ENCODE data around the gene CERT1. TPM values are rescaled to one million over a fixed set of nuclear protein-coding genes. Genes with fewer than 3 reads are reported as not detected.

CERT1 gene
- total RNA-seq, 1 experiment from 2014 or later = 17.6 TPM

DNA sequence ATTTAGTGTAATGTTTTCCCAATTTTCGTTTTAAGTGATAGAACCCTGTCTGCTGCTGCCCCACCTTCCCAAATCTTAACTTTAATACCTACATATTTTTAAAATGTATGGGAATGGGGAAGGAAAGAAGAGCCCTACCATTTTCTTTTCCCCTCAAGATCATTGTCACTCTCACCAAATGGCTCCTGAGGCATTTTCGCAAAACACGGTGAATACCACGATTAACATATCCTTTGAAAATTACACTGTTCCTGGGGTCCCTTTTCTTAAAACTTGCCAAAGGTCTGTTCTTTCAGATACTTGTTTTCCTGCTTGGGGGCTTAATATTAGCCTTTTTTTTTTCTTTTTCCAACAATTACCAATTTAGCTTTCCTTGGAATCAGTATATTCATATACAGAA lies 36.1 kb downstream of the CERT1 start:
- intact Hi-C loops (cut with micrococcal nuclease; ENCODE audit: unreplicated experiment) = no loop called here
- peaks cover 8% of the 10 kb centered on the region; the same call in 1 of the 2 replicates for H3K79me2 ChIP-seq (ENCODE audit: low read depth)

DNA sequence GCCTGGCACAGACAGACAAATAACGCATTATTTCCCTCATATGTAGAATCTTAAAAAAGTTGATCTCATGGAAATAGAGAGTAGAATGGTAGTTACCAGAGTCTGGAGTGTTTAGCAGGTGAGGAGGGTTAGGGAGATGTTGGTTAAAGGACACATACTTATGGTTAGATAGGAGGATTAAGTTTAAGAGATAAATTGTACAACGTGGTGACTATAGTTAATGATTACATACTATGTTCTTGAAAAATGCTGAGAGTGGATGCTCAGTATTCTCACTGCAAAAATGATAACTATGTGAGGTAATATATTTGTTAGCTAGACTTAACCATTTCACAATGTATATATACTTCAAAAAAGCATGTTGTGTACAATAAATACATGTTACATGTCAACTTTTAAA lies 38.0 kb downstream of the CERT1 start:
- H3K79me2 ChIP-seq (ENCODE audit: low read depth) = peaks cover 9% of the 10 kb centered on the region; the same call in 1 of the 2 replicates

More for the DNA sequence above, 36.1 kb downstream of the CERT1 start:
- no peak overlapping the region for H3K4me3 ChIP-seq
- POLR2A ChIA-PET (ENCODE audit: unreplicated experiment) = no interaction called here
- no TSS peak for BruUV-seq (replicated peaks)
- TF ChIP-seq, protein P1, sequence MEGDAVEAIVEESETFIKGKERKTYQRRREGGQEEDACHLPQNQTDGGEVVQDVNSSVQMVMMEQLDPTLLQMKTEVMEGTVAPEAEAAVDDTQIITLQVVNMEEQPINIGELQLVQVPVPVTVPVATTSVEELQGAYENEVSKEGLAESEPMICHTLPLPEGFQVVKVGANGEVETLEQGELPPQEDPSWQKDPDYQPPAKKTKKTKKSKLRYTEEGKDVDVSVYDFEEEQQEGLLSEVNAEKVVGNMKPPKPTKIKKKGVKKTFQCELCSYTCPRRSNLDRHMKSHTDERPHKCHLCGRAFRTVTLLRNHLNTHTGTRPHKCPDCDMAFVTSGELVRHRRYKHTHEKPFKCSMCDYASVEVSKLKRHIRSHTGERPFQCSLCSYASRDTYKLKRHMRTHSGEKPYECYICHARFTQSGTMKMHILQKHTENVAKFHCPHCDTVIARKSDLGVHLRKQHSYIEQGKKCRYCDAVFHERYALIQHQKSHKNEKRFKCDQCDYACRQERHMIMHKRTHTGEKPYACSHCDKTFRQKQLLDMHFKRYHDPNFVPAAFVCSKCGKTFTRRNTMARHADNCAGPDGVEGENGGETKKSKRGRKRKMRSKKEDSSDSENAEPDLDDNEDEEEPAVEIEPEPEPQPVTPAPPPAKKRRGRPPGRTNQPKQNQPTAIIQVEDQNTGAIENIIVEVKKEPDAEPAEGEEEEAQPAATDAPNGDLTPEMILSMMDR (conservative IDR thresholded peaks at IDR 0.05) = no peak
- no peak for TF ChIP-seq EZH2 (IDR thresholded peaks at IDR 0.05; ENCODE audit: low read depth)
- no peak overlapping the region for H2AFZ ChIP-seq
- H3K27me3 ChIP-seq (ENCODE audit: insufficient read depth, low read depth) = no peaks in the 10 kb centered on the region
- H3F3A ChIP-seq (ENCODE audit: insufficient read depth, low read depth) = no peaks in the 10 kb centered on the region
- peaks cover 3% of the 10 kb centered on the region; the same call in 1 of the 2 replicates for H3K9me3 ChIP-seq (ENCODE audit: insufficient read depth, low read depth)
- H3K4me1 ChIP-seq (replicated peaks; ENCODE audit: insufficient read depth) = no peaks in the 10 kb centered on the region
- no peak overlapping the region for H3K4me2 ChIP-seq
- DNase-seq = no peak
- no peaks in the 10 kb centered on the region for H3K9me2 ChIP-seq (ENCODE audit: insufficient read depth)
- H4K20me1 ChIP-seq (ENCODE audit: insufficient read depth) = no peaks in the 10 kb centered on the region
- no peaks in the 10 kb centered on the region for H3K36me3 ChIP-seq (ENCODE audit: low read depth)
- H3K27ac ChIP-seq = no peak overlapping the region
- CTCF ChIA-PET = no interaction called here

DNA sequence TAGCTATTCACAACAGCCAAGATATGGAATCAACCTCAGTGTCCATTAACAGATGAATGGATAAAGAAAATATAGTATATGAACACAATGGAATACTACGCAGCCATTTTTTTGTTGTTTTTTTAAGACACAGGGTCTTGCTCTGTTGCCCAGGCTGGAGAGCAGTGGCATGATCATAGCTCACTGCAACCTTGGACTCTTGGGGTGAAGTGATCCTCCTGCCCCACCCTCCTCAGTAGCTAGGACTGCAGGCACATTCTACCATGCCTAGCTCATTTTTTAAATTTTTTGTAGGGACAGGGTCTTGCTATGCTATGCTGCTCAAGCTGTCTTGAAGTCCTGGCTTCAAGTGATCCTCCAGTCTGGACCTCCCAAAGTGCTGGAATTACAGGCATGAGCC lies 38.5 kb downstream of the CERT1 start:
- no peaks in the 10 kb centered on the region for H4K20me1 ChIP-seq (ENCODE audit: insufficient read depth)
- peaks cover 13% of the 10 kb centered on the region; the same call in 1 of the 2 replicates for H3K9me3 ChIP-seq (ENCODE audit: insufficient read depth, low read depth)
- H3K27me3 ChIP-seq (ENCODE audit: insufficient read depth, low read depth) = no peaks in the 10 kb centered on the region
- no TSS peak for BruUV-seq (replicated peaks)
- ChIA-PET POLR2A (ENCODE audit: unreplicated experiment) (no interaction called here), CTCF (interaction anchor here (0.6 kb wide), 1 partner anchor 534 kb away, joined by 3 read pairs; no protein-coding TSS in a partner anchor)
- intact Hi-C loops (cut with micrococcal nuclease; ENCODE audit: unreplicated experiment) = no loop called here
- H2AFZ ChIP-seq = no peak overlapping the region
- H3K36me3 ChIP-seq (ENCODE audit: low read depth) = no peaks in the 10 kb centered on the region
- H3K4me3 ChIP-seq = no peak overlapping the region
- TF ChIP-seq, protein P1 (conservative IDR thresholded peaks at IDR 0.05) = no peak
- TF ChIP-seq EZH2 (IDR thresholded peaks at IDR 0.05; ENCODE audit: low read depth) = no peak
- no peaks in the 10 kb centered on the region for H3F3A ChIP-seq (ENCODE audit: insufficient read depth, low read depth)
- no peak overlapping the region for H3K27ac ChIP-seq
- H3K79me2 ChIP-seq (ENCODE audit: low read depth) = peaks cover 9% of the 10 kb centered on the region; the same call in 1 of the 2 replicates
- no peak overlapping the region for H3K4me2 ChIP-seq
- DNase-seq = no peak
- no peaks in the 10 kb centered on the region for H3K4me1 ChIP-seq (replicated peaks; ENCODE audit: insufficient read depth)
- H3K9me2 ChIP-seq (ENCODE audit: insufficient read depth) = no peaks in the 10 kb centered on the region

More for the DNA sequence above, 38.0 kb downstream of the CERT1 start:
- H3K4me2 ChIP-seq = no peak overlapping the region
- H3K4me1 ChIP-seq (replicated peaks; ENCODE audit: insufficient read depth) = no peaks in the 10 kb centered on the region
- H3K9me3 ChIP-seq (ENCODE audit: insufficient read depth, low read depth) = peaks cover 9% of the 10 kb centered on the region; the same call in 1 of the 2 replicates
- H3K36me3 ChIP-seq (ENCODE audit: low read depth) = no peaks in the 10 kb centered on the region
- no peak for DNase-seq
- H3K9me2 ChIP-seq (ENCODE audit: insufficient read depth) = no peaks in the 10 kb centered on the region
- ChIA-PET CTCF (no interaction called here), POLR2A (ENCODE audit: unreplicated experiment) (no interaction called here)
- intact Hi-C loops (cut with micrococcal nuclease; ENCODE audit: unreplicated experiment) = no loop called here
- H4K20me1 ChIP-seq (ENCODE audit: insufficient read depth) = no peaks in the 10 kb centered on the region
- no peak overlapping the region for H3K4me3 ChIP-seq
- H3F3A ChIP-seq (ENCODE audit: insufficient read depth, low read depth) = no peaks in the 10 kb centered on the region
- BruUV-seq (replicated peaks) = no TSS peak
- H2AFZ ChIP-seq = no peak overlapping the region
- H3K27me3 ChIP-seq (ENCODE audit: insufficient read depth, low read depth) = no peaks in the 10 kb centered on the region
- TF ChIP-seq, protein P1 (conservative IDR thresholded peaks at IDR 0.05) = no peak
- no peak for TF ChIP-seq EZH2 (IDR thresholded peaks at IDR 0.05; ENCODE audit: low read depth)
- H3K27ac ChIP-seq = no peak overlapping the region

Data from PC-9 (cell line).